ENCODE measurements around the gene ARMH4.

The ARMH4 gene, protein sequence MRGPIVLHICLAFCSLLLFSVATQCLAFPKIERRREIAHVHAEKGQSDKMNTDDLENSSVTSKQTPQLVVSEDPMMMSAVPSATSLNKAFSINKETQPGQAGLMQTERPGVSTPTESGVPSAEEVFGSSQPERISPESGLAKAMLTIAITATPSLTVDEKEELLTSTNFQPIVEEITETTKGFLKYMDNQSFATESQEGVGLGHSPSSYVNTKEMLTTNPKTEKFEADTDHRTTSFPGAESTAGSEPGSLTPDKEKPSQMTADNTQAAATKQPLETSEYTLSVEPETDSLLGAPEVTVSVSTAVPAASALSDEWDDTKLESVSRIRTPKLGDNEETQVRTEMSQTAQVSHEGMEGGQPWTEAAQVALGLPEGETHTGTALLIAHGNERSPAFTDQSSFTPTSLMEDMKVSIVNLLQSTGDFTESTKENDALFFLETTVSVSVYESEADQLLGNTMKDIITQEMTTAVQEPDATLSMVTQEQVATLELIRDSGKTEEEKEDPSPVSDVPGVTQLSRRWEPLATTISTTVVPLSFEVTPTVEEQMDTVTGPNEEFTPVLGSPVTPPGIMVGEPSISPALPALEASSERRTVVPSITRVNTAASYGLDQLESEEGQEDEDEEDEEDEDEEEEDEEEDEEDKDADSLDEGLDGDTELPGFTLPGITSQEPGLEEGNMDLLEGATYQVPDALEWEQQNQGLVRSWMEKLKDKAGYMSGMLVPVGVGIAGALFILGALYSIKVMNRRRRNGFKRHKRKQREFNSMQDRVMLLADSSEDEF

DNA sequence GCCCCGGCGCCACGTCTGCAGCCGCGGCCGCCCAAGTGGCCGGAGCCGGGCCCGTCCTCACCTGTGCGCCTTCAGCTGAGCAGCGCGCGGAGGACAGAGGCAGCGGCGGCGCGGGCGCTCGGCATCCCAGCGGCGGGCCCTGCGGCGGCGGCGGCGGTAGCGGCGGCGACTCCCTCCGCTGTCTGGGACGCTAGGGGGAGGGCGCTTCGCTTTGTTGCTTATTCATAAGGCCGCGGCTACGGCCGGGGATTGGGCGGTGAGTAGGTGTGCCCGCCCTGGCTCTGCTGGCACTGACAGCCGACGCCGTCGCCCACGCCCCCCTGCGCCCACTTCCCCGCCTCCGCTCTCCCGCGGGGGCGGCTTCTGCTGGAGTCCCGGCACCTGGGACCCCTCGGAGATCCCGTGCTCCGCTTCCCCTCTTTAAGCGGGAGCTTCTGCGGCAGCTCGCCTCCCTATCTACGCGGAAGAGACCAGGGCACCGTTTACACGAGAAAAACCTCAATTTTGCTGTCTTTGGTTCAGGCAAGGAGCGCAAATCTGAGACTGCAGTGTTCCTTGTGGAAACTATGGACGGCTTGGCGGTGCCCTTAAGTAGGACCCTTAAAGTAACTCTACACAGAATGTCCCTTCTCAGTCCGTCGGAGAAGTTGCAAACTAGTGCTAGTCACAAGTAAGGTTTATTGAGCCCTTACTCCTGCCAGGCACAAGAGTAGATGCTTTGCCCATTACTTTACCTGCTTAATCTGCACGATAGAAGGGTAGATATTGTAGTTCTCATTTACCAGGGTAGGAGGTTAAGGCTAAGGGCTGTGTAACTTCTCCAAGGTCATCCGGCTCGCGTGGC is at the start of gene ARMH4:
Gene ARMH4 (minus strand): TSS at position 200 of the 844 bp plus-strand sequence. CDS start 12,855 bp downstream, outside the sequence.
- no peak for DNase-seq

DNA sequence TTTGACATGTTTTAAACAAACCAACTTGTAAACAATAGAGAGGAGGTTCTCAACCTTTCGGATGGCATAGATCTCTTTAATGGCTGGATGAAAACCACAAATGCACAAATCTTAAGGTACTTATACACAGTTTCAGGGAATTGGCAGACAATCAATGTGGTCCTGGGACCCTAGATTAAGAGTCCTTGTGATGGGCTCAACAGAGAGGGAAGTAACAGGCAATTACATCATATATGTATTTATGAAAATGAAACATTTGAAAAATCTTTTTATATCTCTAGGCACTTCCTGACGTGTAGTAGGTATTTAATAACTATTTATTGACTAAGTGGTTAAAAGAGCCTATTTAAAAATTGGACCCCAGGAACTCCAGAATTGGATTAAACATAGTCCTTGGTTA is 48.8 kb upstream of the ARMH4 start:
- no peak for DNase-seq

DNA sequence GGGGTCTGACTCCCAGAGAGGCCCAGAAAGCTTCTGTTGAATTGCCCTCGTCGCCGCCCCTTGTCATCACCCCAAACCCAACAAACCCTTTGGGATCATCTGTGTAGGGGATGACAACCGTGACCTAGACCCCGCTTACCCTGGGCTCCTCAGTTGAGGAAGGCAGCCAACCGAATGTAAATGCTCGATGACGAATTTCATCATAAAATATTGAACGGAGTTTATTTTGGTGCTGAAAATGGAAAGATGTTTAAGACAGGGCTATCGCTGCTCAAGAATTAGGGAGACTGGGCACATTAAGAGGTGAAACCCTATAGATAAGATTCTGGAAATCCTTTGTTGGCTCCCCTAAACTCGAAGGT is 48.4 kb upstream of the ARMH4 start:
- DNase-seq = no peak

DNA sequence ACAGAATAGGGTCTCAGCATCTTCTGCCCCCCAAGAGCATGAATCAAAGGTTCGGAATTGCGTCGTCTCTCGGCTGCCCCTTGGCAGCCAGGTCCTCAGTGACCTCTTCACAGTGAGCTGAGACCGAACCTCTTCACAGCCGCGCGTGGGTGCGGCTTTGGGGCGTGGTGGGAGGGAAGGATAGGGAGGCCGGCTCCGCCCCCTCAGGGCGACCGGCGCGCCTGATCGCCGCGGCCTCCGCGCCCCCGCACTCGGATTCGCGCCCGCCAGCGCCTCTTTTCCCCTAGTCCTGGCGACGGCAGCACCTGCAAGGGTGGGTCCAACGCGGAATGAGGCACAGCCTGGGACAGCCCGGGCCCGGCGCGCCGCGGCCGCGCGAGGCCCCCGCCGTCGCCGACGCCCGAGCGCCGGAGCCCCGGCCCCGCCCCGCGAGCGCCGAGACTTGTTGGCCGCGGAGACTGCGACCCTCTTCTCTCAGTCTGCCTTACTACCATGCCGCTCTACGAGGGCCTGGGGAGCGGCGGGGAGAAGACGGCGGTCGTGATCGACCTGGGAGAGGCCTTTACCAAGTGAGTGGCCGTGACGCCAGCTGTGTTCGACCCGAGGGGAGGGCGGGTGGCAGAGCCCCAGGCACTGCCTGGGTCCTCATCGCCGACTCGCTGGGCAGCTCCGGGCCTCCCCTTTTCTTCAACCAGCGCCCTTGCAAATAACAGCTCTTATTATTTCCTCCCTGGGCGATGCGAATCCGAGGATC is 47.9 kb upstream of the ARMH4 start, which contains the start of gene ACTR10:
Gene ACTR10 (plus strand): TSS at position 424 of the 754 bp plus-strand sequence. CDS start 69 bp downstream, at position 493.
- DNase-seq = peak; percentile 59 to 76

DNA sequence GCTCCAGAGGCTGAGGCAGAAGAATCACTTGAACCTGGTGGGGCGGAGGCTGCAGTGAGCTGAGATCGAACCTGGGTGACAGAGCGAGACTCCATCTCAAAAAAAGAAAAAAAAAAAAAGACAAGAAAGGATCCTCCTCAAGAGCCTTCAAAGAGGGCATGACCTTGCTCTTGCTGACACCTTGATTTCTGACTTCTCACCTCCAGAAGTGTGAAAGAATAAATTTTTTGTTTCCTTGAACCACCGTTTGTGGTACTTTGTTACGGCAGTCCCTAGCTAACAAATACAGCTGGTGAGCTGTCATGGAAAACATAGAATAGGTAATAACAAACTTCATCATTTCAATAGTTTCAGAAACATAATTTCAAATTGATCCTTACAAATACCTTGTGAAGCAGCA is 46.1 kb upstream of the ARMH4 start:
- no peak for DNase-seq

DNA sequence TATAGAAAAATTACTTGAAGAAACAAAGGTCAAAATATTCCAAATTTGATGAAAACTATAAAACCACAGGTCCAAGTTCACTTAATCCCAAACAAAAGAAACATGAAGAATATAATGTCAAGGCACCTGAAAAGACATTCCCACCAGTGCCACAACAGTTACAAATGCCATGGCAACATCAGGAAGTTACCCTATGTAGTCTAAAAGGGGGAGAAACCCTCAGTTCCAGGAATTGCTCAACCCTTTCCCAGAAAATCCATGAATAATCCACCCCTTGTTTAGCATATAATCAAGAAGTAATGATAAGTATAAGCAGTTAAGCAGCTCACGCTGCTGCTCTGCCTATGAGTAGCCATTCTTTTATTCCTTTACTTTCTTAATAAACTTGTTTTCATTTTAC is 44.2 kb upstream of the ARMH4 start:
- no peak for DNase-seq

DNA sequence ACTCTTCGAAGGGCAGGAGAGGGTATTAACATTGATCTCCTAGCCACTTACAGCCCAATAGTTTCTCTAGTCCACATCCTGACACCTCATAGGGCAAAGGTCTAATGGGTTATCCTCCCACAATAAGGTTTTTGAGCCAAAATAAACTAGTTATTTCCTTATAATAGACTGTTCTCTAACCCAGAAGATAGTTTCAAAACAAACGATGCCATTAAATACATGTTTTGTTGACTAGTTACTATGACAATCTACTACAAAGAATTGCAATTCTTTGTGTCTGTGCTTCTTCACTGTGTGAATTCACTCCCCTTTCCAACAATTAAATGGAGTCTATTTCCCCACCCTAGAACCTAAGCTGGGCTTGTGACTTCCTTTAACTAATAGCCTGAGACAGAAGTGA is 41.5 kb upstream of the ARMH4 start:
- DNase-seq = no peak

DNA sequence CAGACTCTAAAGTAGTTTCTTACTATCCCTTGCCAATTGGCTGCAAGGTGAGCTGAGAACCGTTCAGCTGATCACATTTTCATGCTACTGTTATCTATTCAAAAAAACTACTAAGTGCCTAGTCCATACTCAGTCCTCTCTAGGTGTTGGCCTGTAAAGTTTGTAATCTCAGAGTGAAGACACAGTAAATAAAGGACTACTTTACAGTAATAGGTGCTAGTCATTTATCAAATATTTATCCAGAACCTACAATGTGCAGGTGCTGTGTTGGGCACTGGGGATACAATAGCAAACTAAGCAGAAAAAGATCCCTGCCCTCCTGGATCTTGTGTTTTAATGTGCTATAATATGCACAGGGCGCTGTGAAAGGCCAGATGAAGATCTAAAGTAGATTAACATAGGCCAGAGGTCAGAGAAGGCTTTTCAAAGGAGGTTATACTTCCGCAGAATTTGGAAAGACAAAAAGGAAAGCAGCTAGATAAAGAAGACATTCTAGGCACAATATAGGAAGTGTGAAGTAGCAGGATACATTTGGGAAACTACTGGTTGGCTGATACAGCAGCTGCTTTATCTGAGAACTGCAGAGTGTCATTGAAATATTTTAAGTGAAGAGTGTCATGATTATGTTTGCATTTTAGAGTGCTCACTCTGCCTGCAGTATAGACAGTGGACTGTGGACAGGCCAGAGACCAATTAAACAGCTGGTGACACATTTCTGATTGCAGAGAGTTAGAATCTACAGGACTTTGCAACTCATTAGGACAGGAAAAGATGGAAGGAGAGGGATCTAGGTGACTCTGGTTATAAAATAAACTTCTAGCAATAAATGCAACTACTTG is 40.0 kb upstream of the ARMH4 start:
- no peak for DNase-seq

DNA sequence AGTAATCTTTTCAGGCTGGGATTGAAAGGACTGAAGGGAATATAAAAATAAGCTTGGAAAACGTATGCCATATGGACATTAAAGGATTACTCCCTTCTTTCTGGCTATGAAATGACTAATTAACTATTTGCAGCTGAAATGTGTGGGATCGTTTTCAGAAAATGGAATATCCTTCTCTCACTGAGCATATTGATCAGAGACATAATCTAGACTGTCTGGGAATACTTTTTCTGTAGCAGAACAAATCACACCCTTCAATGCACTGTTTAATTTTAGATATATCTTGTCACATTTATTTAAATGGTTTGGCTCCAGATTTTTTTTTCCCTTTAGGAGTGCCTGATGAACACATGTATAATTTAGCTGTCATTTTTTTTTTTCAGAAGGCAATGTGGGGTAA is 37.2 kb upstream of the ARMH4 start:
- no peak for DNase-seq

DNA sequence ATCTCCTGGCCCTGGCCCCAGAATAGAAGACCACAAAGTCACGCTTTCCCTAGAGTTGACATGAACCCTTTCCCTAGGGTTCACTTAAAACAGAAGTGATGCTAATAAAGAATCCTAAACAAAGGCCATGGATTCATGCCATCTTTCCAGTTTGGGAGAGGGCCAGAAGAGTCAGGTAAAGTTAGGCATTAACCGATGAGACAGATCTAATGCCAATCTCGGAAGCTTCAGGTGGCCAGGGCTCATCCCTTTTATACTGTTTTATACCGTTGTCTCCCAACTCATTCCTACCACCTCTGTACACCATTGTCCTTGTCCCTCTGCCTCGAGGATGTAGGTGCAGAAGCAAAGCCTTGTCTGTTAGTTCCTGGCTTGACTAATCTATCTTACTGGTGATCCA is 25.1 kb upstream of the ARMH4 start:
- DNase-seq = no peak

DNA sequence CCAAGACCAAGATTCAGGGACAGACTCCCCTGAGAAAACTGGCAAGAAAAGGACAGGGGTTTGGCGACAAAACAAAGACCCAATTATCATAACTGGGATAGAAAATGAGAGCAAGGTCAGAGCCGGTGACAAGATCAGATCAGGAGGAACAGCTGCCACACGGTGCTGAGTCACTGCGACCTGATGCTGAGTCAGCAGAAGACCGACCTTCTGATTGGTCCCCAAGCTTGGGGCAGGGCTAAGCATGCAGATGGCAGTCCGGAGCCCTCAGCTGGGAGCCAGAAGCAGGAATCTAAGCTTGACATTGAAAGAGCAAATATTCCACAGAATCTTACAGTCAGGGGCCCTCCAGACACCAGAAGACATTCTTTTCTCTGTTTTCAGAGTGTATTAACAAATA is 19.1 kb upstream of the ARMH4 start:
- DNase-seq = peak; percentile 2 to 11

DNA sequence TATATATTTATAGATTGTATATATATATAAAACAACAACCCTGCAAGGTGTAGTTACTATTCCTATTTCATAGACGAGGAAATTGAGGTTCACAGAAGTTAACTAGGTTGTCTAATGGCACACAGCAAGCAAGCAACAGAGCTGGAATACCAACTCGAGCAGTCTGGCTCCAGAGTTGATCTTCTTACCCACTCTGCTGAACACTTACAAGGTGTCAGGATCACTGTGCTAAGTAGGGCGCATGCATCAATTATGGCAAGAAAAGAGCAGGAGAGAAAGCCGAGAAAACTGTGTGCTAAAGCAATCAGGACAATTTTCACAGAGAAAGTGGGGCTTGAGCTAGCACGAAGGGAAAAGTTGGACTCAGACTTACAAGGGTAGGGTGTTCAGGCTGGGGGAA is 15.9 kb upstream of the ARMH4 start:
- no peak for DNase-seq

DNA sequence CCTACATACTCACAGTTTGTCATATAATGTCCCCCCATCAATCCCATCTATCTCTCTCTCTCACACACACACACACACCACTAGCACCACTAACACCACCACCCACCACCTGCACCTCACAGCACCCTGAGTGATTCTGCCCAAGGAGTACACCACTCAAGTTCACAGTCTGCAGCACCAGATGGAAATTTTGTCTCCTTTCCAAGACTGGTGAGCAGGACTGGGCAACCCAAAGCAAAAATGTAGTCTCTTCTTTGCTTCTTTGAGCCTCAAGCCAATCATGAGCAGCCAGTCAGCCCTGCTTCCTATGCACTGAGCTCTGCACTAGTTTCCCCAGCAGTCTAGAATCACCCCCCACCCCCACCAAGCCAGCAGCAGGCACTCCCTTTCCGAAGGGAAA is 15.0 kb upstream of the ARMH4 start:
- DNase-seq = no peak

DNA sequence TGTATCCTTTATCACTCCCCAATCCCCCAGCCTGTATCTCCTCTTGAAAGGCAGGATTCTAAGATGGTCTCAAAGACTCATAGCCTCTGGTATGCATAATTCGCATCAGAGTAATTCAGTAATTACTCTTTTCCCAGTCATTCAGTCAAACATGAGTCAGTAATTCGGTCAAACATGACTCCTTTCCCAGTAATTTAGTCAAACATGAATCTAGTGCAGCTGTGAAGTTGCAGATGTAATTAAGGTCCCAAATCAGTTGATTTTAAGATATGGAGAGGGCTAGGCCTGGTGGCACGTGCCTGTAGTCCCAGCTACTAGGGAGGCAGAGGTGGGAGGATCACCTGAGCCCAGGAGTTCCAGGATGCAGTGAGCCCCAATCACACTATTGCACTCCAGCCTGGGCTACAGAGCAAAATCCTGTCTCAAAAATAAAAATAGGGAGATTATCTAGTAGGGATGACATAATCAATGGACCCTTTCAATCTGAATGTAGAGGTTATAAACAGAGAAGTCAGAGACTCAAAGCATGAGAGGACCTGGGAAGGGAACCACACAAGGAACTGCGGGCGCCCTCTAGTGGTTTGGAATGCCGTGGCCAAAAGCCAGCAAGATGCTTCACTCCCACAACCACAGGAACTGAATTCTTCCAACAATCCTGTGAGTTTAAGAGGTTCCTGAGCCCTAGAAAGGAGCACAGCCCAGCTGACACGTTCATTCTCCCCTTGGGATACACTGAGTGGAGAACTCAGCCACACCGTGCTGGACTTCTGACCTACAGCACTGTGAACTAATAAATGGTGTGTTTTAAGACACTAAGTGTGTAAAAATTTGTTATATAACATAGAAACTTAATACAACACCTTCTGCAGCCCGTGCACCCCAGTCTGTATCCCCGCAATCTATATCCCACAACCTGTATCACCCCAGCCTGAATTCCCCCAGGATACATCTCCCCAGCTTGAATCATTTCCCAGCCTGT is 14.3 kb upstream of the ARMH4 start:
- peak; percentile 44 to 63 for DNase-seq

DNA sequence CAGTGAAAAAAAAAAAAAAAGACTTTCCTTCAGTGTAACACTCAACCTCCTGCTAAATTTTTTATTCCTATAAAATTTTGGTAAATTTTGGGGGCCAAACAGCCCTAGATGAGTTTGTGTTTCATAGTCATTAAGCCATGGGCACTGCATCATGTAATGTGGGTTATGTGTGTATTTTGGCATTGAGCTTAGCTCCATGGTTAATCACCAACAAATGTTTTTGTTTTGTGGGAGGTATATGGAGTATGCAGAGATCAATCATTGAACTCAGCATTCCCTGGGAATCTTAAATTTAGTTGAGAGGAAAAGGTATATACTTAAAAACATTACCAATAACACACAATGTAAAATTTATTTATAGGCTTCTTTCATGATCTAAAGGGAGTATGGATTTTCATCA is 8.5 kb upstream of the ARMH4 start:
- DNase-seq = no peak

DNA sequence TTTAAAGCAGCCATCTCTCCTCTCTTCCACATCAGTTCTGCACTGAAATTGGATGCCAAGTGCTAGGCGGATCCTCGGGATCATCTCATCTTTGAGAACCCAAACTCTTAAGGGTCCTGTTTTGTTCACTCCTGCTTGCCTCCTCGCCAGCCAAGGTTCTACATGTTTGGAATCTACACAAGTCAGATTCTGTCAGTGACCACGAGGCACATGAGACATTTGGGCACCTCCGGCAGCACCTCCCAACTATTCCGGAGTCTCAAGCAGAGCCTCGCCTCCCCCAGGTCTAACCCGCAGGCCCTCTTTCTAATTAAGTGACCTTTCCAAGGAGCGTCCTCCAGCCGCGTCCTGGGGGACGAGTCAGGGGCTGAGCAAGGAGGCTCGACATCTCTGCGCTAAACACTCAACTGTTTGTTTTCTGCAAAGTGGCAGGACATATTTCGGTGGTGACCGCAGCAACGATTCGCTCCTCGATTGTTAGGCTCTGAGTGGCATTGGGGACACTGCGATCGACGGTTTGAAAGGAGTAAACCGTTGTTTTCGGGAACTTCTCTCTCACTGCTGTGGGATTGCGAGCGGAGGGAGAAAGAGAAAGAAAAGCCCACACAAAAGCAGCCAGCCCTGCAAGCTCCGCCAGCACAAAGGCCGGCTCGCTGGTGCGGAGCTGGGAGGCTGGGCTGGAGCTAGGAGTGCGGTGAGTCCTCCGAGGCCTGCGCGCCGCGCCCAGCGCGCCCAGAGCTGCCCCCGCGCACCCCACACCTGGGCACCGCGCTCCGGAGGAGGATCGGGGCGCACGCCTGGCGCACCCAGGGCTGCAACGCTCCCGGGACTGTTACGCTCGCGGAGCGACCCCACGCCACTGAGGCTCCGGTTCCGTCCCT is 640 bp downstream of the ARMH4 start:
- no peak for DNase-seq

DNA sequence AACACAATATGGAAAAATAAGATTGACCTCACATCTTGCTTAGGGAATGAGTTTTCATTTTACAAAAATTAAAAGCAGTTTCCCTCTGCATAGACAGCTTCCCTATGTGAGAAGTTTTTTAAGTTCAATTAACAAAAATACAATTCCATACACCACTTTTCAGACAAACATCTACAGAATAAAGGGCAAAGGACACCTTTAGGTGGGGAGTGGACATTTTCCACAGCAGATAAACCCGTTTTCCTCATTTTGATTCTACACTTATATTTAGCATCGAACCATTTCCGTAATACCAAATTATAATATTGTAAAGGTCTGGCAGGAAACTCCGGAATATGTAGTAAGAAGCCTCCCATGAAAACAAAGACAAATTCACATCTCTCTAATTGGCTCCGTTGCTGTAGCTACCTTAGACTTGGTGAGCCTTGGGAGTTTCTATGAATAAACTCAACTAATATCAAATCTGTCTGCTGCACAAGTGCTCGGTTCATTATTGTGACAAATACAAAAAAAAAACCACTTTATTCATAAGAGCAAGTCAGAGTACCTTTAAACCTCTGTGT is 1.7 kb downstream of the ARMH4 start:
- DNase-seq = no peak

DNA sequence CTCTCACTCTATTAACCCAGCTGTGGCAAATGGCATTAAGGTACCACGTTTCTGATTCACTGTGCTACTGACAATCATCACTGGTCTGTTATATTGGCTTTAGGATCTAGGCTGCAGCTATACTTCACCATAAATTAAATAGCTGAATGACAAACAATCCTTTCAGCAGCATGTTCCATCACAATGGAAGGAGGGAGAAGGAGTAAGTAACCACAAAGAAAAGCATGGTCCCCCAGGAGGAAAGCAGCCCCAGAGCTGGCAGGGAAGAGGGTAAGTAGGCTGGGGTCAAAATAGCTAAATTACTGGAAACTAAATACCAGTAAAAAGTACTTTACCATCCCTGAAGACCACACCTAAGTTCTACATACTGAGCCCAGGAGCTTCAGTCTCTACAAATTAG is 2.8 kb downstream of the ARMH4 start:
- DNase-seq = no peak

DNA sequence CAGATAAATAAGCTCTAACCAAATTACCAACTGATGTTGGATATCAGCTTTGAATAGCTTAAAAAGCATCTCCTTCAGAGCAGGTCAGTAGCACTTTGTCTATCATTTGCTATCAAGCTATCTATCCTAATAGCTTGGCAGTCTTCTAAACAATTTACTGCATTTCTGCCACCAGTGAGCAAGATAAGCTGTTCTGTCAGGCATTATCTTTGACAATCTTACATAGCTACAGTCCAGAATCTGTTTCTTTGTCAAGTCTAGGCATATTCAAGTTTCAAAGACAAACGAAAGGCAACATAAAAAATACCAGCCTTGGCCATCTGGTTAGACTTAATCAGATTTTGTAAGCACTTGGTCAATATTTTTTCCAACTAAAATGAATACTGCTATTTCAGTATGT is 5.6 kb downstream of the ARMH4 start:
- DNase-seq = no peak
